ENCODE data around the gene CTNNA1. TPM values are rescaled to one million over a fixed set of nuclear protein-coding genes. Genes with fewer than 3 reads are reported as not detected.
A peak's percentile ranks its signal among the peaks of the same experiment; 100 is the strongest.

Gene CTNNA1
- total and polyA plus RNA-seq, 2 donors (not counting 3 experiments of a cell fraction or from before 2014, with no cell fraction given) = 156 to 394 TPM

DNA sequence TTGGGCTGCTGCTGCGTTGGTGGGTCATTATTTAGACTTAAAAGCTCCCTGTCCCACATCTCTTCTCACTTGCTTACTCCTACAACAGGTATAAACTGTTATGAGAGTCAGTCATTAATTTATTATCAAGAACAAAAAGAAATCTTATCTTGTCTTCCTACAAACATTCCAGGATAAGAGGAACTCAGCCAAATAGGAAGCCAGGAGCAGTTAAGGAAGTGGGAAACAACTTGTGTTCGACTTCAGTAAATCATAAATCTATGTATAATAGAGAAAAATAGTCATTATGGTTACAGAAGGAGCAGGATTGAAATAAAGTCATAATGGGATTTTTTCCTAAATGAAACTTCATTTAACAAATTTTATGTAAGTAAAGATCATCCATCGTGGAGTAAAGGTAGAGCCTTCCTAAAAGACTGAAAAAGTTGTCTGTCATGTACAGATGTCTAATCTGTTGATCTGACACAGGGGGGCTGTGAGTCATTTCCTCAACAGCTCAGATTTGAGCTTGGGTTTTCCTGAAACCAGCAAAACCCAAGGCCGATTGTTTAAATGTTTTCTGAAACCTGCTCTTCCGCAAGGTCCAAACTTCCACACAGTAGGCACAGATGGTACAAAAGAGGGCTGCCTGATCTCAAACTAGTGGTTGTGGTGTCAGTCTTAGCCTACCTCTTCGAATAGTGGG, 147.2 kb downstream of the CTNNA1 start:
- peak overlapping the region; percentile 79 for H3K27ac ChIP-seq (ENCODE audit: insufficient read depth, low read depth, low read length)
- ChIA-PET POLR2A (interaction anchor here (0.5 kb wide), 1 partner anchor 22 kb away, joined by 3 read pairs; no protein-coding TSS in a partner anchor), CTCF (interaction anchor here (0.7 to 1.7 kb wide), 7 partner anchors 10 to 264 kb away, joined by 3 to 4 read pairs (median 3); no protein-coding TSS in a partner anchor)
- DNase-seq (ENCODE audit: low read depth, low spot score) (peak; percentile 89), FAIRE-seq (peak; percentile 91)
- intact Hi-C loops (cut with micrococcal nuclease) (loop anchor here (1.0 to 5.0 kb wide), 3 partner anchors 58 to 138 kb away; no protein-coding TSS in a partner anchor), dilution Hi-C loops (cut with MboI; ENCODE audit: extremely low pct_ligation_motif_present, low sequenced_read_pairs) (no loop called here)
- H3K4me1 ChIP-seq (ENCODE audit: control insufficient read depth, extremely low read depth, insufficient read depth, low read length) = peaks cover 50% of the 10 kb centered on the region
- TSS peak; percentile 37 for BruUV-seq (replicated peaks)
- H3K4me2 ChIP-seq (ENCODE audit: insufficient read depth, low read length) = peak overlapping the region; percentile 73
- H4K20me1 ChIP-seq (replicated peaks; ENCODE audit: control insufficient read depth, extremely low read depth, insufficient read depth, low read length) = peaks cover 4% of the 10 kb centered on the region
- H3K27me3 ChIP-seq (ENCODE audit: control insufficient read depth in 2 of 2, insufficient read depth in 2 of 2, low read length in 2 of 2) = no peaks in the 10 kb centered on the region
- peak overlapping the region; percentile 46 for H3K9ac ChIP-seq (replicated peaks; ENCODE audit: extremely low read depth, insufficient read depth, low read length)
- peaks cover 5% of the 10 kb centered on the region for H3K79me2 ChIP-seq (ENCODE audit: control insufficient read depth, insufficient read depth, low read length)
- peak overlapping the region in 1 of 3 experiments; percentile 14 for H3K4me3 ChIP-seq (replicated peaks in 1 of 3; ENCODE audit: insufficient read depth in 1 of 3, low read depth in 1 of 3, low read length in 3 of 3)
- peaks cover 6 to 9% of the 10 kb centered on the region in 2 experiments for H3K36me3 ChIP-seq (ENCODE audit: control insufficient read depth in 2 of 2, extremely low read depth in 1 of 2, insufficient read depth in 2 of 2, low read length in 2 of 2)
- peak; percentile 100 for TF ChIP-seq GATA2 (IDR thresholded peaks at IDR 0.05; ENCODE audit: insufficient read depth, insufficient read length, low read depth, low read length)
- TF ChIP-seq JUN (IDR thresholded peaks at IDR 0.05; ENCODE audit: borderline replicate concordance, insufficient read depth, insufficient read length, low read depth) = peak; percentile 93
- TF ChIP-seq POLR2A (IDR thresholded peaks at IDR 0.05; ENCODE audit: low read depth, low read length) = no peak
- TF ChIP-seq POLR2AphosphoS5 (IDR thresholded peaks at IDR 0.05; ENCODE audit: insufficient read depth, low read depth, low read length) = peak; percentile 77
- TF ChIP-seq EZH2 (IDR thresholded peaks at IDR 0.05; ENCODE audit: borderline replicate concordance, low read depth, low read length, severe bottlenecking) = no peak
- TF ChIP-seq, protein P1, sequence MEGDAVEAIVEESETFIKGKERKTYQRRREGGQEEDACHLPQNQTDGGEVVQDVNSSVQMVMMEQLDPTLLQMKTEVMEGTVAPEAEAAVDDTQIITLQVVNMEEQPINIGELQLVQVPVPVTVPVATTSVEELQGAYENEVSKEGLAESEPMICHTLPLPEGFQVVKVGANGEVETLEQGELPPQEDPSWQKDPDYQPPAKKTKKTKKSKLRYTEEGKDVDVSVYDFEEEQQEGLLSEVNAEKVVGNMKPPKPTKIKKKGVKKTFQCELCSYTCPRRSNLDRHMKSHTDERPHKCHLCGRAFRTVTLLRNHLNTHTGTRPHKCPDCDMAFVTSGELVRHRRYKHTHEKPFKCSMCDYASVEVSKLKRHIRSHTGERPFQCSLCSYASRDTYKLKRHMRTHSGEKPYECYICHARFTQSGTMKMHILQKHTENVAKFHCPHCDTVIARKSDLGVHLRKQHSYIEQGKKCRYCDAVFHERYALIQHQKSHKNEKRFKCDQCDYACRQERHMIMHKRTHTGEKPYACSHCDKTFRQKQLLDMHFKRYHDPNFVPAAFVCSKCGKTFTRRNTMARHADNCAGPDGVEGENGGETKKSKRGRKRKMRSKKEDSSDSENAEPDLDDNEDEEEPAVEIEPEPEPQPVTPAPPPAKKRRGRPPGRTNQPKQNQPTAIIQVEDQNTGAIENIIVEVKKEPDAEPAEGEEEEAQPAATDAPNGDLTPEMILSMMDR (IDR thresholded peaks at IDR 0.05; ENCODE audit: extremely low read depth in 1 of 2, insufficient read depth in 1 of 2, low read depth in 1 of 2, low read length in 2 of 2) = no peak
- TF ChIP-seq, protein P2, sequence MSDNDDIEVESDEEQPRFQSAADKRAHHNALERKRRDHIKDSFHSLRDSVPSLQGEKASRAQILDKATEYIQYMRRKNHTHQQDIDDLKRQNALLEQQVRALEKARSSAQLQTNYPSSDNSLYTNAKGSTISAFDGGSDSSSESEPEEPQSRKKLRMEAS (IDR thresholded peaks at IDR 0.05; ENCODE audit: insufficient read depth, insufficient read length) = no peak
- TF ChIP-seq MYC (IDR thresholded peaks at IDR 0.05; ENCODE audit: low read depth, low read length) = no peak
- peak; percentile 92 for TF ChIP-seq FOS (IDR thresholded peaks at IDR 0.05; ENCODE audit: borderline replicate concordance, insufficient read depth, low read length)
- no peaks in the 10 kb centered on the region for H3K9me1 ChIP-seq (replicated peaks; ENCODE audit: control insufficient read depth, extremely low read depth, insufficient read depth, low read length)
- H2AFZ ChIP-seq (ENCODE audit: low read depth, low read length) = no peak overlapping the region
- H3K9me3 ChIP-seq (replicated peaks; ENCODE audit: control insufficient read depth, insufficient read depth, low read length) = no peaks in the 10 kb centered on the region

Measured in endothelial cell of umbilical vein (primary cell).